ENCODE measurements around the gene ARID3C.

Gene ARID3C

DNA sequence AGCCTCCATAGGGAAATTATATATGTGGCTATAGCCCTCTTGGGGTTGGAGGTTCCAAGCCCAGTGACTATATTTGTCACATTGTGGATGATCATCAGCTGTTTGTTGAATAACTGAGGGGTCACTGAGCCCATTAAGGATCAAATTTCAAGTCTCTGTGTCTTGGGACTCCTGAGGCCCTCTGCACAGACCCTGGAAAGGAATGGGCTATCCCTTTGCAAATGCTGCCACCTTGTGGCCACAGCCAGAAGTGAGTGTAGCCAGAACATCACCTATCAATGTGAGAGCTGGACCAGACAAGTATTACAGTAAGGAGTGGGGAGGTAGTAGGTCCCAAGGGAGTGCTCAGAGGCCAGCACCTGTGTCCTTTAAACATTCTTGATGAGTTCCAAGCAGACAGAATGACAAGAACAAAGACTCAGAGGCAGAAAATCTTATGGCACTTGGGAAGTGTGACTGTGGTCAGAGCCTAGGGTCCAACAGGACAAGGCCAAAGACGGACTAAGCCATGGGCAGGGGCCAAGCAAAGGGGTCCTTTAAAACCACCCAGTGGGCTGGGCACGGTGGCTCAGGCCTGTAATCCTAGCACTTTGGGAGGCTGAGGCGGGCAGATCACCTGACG, 25.1 kb downstream of the ARID3C start:
- TF ChIP-seq GATA2 (IDR thresholded peaks at IDR 0.05; ENCODE audit: low read depth, low read length) (no peak), GATA3 (IDR thresholded peaks at IDR 0.05; ENCODE audit: low read depth, low read length) (no peak)

DNA sequence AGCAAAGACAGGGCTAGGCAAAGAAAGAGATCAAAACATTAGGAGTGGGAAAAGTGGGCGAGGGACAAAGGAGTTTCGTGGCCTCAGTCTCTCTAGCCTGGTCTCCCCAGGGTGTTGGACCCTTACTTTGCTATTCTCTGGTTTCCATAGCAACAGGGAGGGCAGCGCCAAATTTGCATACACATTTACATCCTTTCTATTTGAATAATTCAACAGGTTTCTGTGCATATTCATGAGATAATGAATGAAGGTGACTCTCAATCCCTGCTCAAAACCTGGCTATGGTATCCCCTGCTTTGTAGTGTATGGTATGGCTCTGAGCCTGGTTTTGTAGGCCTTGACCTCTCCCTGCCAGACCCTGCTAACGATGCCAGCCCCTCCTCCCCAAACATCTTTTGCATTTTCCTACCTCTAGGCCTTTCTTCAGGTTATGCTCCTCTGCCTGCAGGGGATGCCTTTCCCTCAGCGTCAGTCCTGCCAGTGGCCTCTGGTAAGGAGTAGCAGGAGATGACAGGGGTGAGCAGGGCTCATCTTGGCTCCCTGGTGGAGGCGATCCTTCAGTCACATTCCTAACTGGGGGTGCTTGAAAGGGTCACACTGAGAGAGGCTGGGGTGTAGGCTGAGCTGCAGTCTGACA, 26.8 kb downstream of the ARID3C start:
- no peak for TF ChIP-seq GATA2 (IDR thresholded peaks at IDR 0.05; ENCODE audit: low read depth, low read length)
- no peak for TF ChIP-seq GATA3 (IDR thresholded peaks at IDR 0.05; ENCODE audit: low read depth, low read length)

DNA sequence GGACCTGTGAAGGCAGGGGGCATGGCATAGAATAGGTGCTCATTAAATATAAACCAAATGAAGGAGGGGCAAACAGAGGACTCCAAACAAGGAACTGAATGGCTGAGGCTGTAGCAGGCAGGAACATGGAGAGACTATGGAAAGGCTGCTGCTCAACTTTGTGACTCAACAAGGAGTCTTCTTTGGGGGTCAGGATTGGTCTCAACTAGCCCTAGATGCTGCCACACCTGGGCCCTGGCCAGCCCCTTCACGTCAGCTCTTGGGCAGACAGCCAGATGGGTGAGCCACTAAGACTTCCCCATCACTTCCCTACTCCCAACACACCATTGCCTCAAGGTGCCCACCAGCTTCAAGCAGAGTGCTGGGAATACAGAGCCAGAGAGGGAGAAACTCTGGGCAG, 28.0 kb downstream of the ARID3C start:
- TF ChIP-seq GATA3 (IDR thresholded peaks at IDR 0.05; ENCODE audit: low read depth, low read length) (no peak), GATA2 (IDR thresholded peaks at IDR 0.05; ENCODE audit: low read depth, low read length) (no peak)

DNA sequence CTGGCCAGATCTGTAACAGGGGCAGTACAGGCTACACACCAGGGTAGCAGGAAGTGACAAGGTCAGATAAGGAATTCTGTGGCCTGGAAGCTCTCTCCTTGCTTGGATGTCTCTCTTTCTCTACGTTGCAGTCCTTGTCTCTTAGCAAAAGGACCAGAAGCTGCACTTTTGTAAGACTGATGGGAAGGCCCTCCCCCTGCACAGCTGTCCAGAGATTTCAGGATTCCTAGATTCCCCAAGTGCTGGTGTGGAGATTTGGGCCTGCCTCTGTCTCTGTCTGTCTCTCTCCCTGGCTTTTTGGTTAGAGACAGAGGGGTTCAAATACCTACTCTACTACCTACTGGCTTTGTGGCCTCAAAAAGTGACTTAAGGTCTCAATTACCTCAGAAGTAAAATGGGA, 29.3 kb downstream of the ARID3C start:
- TF ChIP-seq GATA2 (IDR thresholded peaks at IDR 0.05; ENCODE audit: low read depth, low read length): no peak
- TF ChIP-seq GATA3 (IDR thresholded peaks at IDR 0.05; ENCODE audit: low read depth, low read length): no peak

DNA sequence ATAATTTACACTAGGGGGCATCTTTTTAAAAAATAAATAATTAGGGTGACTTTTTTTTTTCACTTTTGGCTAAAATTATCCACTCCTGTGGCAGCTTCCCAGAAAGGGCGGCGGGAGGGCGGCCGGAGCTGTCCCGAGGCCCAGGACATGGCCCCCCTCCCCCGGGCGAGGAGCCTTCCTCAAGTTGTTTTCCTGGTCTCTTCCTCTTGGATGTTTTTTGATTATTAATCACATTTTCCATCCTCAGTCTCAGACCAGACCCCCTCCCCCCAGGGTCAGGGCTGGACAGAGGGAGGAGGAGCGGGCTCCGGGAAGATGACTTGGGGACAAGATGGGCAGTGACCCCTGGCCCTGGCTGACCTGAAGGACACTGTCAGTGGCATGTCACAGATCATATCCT, 34.7 kb downstream of the ARID3C start:
- TF ChIP-seq GATA2 (IDR thresholded peaks at IDR 0.05; ENCODE audit: low read depth, low read length) (no peak), GATA3 (IDR thresholded peaks at IDR 0.05; ENCODE audit: low read depth, low read length) (no peak)

DNA sequence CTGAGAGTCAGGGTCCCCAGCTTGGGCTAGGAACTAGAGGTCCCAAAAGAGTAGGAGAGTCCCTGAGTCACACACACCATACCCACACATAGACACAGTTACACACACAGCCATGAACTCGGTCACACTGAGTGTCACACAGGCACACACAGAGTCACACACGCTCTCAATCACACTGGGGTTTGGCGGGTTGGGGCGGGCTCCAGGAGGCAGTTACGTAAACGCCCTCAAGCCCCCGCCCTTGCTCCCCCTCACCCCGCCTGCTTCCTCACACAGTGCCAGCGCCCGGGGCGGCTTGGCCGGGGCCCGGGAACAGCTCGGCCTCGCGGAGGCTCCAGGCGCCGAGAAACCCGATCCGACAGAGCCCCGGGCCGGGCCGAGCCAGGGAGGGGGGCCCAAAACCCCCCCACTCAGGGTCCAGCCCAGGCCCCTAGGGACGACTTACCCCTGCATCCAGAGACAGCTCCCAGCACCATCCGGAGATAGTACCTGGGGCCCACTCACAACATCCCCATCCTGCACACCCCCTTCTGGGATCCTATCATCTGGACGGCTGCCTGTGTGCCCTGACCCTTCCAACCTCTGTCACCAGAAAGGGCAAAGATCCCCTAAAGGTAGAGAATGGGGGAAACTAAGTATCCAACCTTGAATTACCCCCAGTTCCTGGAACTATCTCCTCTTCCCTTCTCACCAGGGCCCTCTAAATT, 35.8 kb downstream of the ARID3C start:
- no peak for TF ChIP-seq GATA3 (IDR thresholded peaks at IDR 0.05; ENCODE audit: low read depth, low read length)
- TF ChIP-seq GATA2 (IDR thresholded peaks at IDR 0.05; ENCODE audit: low read depth, low read length): no peak

DNA sequence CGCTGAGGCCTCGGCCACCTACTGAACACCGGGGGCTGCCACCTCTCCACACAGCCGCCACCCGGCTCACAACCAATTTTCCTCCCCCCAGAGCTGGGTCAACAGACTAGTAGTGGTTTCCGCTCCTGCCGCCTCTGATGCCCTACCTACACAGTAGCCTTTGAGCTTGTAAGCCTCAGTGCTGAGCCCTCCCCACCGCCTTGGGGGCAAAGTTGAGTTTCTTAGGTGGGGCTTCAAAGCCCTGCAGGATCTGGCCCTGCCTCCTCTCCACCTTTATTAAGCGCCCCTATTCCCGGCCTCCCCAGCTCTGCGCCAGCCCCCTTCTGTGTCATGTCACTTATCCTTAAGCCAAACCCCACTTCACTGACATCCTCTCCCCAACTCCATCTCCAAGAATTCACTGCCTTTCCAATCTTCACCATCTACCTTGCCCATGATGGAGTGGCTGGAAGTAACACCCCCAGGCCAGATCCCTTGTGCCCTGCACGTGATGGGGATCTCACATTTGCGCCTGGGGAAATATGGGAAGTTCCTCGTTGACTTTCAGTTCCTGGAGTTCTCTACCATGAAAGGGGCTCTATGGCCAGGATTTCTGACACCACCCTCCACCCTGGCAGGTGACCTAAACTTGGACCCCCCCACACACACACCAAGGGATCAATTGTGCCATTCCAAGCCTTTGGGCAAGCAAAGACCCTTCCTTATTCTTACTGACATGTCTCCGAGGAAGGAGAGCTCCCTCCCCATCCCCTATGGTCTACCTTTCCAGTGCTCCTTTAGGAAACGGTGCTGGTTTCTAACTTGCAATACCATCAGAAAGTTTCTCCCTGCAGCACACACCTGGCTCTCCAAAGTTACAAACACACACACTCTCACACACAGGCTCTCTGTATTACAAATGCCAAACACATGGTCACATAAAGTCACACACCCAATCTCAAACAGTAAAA, 36.7 kb downstream of the ARID3C start:
- TF ChIP-seq GATA3 (IDR thresholded peaks at IDR 0.05; ENCODE audit: low read depth, low read length): no peak

DNA sequence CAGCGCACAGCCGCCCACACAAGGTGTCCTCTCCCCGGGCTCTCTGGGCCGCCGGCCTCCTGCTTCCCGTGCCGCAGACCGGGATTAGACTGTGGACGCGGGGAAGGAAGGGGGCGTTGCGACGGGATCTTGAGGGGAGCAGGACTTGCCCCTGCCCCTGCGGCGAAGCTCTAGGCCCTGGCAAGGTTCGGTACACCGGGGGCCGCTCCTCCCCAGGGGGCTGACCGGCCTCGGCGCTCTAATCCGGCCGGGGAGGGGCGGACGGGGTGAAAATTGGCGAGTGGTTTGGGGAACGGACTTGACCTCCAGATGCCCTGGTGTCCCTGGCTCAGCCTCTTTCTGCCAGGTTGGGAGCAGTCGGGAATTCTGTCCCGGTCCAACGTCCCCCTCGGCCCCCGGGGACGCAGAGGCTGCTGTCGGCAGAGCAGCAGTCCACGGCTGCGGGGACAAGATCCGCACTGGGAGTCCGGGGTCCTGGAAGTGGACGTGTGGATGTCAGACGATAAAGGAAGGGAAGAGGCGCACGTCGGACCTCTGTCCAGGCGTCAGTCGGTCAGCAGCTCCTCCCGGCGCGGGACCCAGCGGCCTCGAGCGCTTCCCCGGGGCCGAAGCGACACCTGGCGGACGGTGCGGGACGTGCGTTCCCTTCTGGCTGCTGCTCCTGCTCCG, 37.5 kb downstream of the ARID3C start:
- TF ChIP-seq GATA3 (IDR thresholded peaks at IDR 0.05; ENCODE audit: low read depth, low read length) (no peak), GATA2 (IDR thresholded peaks at IDR 0.05; ENCODE audit: low read depth, low read length) (no peak)

DNA sequence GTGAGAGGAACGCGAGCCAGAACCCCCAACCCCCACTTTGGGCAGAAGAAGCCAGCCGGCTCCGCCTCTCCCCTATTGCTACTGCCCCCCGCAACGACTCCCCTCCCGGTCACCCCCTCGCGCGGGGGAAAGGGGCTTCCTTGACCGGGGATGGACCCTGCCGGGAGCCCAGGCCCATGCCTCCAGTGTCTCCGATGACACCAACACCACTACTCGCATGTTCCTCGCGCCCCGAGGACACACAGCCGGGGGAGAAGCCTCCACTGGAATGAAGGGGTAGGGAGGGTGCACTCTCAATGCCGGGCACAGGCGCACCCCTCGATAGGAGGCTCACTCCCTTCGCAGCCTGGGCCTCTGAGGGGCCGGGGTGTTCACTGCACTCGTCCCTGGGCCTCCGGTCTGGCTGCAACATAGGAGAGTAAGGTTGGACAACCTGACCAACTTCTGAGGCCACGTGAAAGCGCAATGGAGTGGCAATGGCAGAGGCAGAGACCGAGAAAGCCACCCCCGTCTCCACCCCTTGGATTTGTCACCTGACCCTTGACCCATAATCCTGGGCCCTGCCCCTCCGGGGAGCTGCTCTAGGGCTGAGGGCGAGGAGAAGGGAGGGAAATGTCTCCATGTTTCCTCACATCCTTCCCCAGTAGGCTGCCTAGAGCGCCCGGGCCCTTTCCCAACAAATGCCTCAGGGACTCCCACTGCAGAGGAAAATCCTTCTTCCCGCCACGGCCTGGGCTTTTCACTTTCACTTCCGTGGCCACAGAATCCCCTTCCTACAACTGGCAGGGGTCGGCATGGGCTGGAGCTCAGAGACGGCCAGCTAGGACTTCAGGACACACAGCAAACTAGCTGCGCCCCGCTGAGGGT, 38.3 kb downstream of the ARID3C start:
- no peak for TF ChIP-seq GATA3 (IDR thresholded peaks at IDR 0.05; ENCODE audit: low read depth, low read length)
- no peak for TF ChIP-seq GATA2 (IDR thresholded peaks at IDR 0.05; ENCODE audit: low read depth, low read length)

DNA sequence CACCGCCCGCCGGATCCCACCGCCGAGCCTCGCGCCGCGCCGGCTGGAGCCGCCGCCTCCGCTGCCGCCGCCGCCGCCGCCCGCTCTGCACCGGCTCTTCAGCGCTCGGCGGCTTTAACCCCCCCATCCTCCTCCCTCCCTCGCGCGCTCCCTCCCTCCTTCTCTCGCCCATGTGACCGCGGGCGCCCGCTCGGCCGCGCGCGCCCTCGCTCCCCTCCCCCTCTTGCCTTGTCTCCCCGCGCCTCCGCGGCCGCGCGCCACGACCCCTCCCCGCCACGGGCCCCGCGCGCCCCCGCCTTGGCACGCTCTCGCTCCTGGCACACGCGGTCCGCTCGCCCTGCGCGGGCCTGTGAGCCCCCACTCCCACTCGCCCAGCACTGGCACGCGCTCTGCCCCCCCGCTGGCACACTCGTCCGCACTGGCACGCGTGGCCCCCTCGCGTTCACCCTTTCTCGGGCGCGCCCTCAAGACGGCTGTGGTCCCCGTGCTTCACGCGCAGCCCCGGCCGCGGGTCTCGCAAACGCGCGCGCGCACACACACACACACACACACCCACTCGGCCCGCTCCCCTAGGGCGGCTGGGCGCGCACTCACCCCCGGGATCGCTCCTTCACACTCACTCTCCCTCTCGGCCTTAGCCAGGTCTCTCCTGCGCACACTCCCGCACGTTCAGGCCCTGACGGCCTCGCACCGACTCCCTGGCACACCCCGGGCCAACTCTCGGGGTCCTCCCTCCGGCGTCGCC, 39.1 kb downstream of the ARID3C start, which contains the start of gene CNTFR:
TSS of gene CNTFR (minus strand) at position 89 of the 745 bp plus-strand sequence. CDS start 20,743 bp downstream, outside the sequence.
- no peak for TF ChIP-seq GATA2 (IDR thresholded peaks at IDR 0.05; ENCODE audit: low read depth, low read length)
- no peak for TF ChIP-seq GATA3 (IDR thresholded peaks at IDR 0.05; ENCODE audit: low read depth, low read length)

DNA sequence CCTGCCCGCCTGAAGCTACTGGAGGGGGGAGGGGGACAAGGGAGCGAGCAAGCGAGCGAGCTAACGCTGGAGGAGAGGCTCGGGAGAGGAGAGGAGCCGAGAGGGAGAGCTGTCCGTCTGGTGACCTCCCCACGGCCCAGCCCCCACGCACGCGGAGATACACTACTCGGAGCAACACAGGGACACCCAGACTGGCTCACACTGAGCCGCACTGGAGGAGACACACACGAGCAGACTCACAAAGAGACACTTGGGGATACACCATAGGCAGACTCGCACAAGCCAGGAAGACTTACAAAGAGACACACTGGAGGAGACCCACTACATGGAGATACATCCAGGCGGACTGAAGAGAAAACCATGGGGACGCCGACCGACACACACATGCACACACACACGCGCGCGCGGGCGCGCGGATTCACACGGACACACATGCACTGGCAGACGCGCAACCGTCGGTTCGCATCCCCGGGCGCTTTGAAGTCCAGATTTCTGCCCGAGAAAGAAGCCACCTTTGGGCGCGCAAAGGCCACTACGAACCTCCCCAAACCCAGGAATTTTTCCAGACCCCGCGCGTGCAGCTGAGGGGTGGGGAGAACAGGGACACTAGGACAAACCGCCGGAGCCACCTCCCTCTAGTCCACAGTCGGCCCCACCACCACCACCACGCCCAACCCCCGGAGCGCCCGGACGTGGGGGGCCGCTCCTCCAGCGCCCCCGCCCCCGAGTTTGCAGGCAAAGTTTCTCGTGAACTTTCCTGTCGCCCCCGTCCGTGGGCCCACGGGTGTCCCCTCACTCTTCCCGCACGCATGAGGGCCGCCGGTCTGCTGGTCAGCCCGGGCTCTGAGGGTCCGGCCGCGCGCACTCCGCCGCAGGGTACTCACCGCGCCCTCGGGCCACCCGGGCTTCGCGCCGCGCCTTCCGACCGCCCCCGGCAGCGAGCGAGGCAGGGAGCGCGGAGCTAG, 39.9 kb downstream of the ARID3C start:
- TF ChIP-seq GATA2 (IDR thresholded peaks at IDR 0.05; ENCODE audit: low read depth, low read length) (no peak), GATA3 (IDR thresholded peaks at IDR 0.05; ENCODE audit: low read depth, low read length) (no peak)

Data from SH-SY5Y (cell line).